Activated CD8-positive, alpha-beta T cell treated with anti-CD3 and anti-CD28 coated beads for 36 hours (primary cell): ENCODE measurements around the gene ZNF692. TPM values are rescaled to one million over a fixed set of nuclear protein-coding genes. Genes with fewer than 3 reads are reported as not detected.

Experiments
- ATAC-seq: fragments of 200-7000 bp; cut with Tn5 transposase; one replicate; pipeline ENCODE4 v1.10.0; 2021; ENCODE audit warnings: mild to moderate bottlenecking, moderate library complexity
- CTCF ChIA-PET: fragments of 350-600 bp; sonication (Branson Sonifier 250); formaldehyde crosslinking; loops from one replicate; lab custom pipeline; 2021; ENCODE audit warnings: antibody characterized with exemption; lab: Charles Lee
- POLR2A ChIA-PET: fragments of 350-600 bp; sonication (Branson Sonifier 250); formaldehyde crosslinking; loops from one replicate; lab custom pipeline; 2021; ENCODE audit warnings: antibody characterized with exemption; lab: Charles Lee
- DNase-seq: peaks from one replicate; pipeline ENCODE4 v3.0.0-alpha.2; 2020
- H3K27ac Mint-ChIP-seq: one replicate; pipeline ENCODE4 v1.8.0; 2021; ENCODE audit warnings: mild to moderate bottlenecking, mixed read lengths
- H3K27me3 Mint-ChIP-seq: one replicate; pipeline ENCODE4 v1.8.0; 2021; ENCODE audit warnings: mixed read lengths
- H3K36me3 Mint-ChIP-seq: one replicate; pipeline ENCODE4 v1.8.0; 2021; ENCODE audit warnings: low read depth, mixed read lengths
- H3K4me1 Mint-ChIP-seq: one replicate; pipeline ENCODE4 v1.8.0; 2021; ENCODE audit warnings: low read depth, mixed read lengths
- H3K4me3 Mint-ChIP-seq: one replicate; pipeline ENCODE4 v1.8.0; 2021; ENCODE audit warnings: mild to moderate bottlenecking, moderate library complexity, mixed read lengths
- H3K9me3 Mint-ChIP-seq: one replicate; pipeline ENCODE4 v1.8.0; 2021; ENCODE audit warnings: mixed read lengths
- CTCF ChIP-seq: fragments of 200-600 bp; IDR thresholded peaks from one replicate; pipeline ENCODE4 v1.8.0; 2022; ENCODE audit warnings: antibody characterized with exemption, mild to moderate bottlenecking
- intact Hi-C: fragments of 100-400 bp; cut with micrococcal nuclease; formaldehyde crosslinking; loops from one replicate; pipeline ENCODE4 v1.10.0; 2022
- total RNA-seq, 2 experiments: library from RNA; stranded (reverse); gene quantifications; one replicate each; pipeline ENCODE4 v1.2.3, GENCODE V29; 2021

The ZNF692 gene
- total RNA-seq, 2 experiments from 2014 or later: 80.8 to 85.6 TPM

GRCh38 chr1:248855580-248855979 lies 3.3 kb downstream of the ZNF692 start:
- no peak for TF ChIP-seq CTCF
- no peak overlapping the region for H3K27ac Mint-ChIP-seq
- ATAC-seq: no peak
- H3K4me1 Mint-ChIP-seq: peaks cover 20% of the 10 kb centered on the region
- DNase-seq: no peak
- ChIA-PET CTCF (interaction anchor here (4.9 kb wide), 1 partner anchor 14 kb away, joined by 23 read pairs; no protein-coding TSS in a partner anchor), POLR2A (no interaction called here)
- no peaks in the 10 kb centered on the region for H3K9me3 Mint-ChIP-seq
- no peaks in the 10 kb centered on the region for H3K27me3 Mint-ChIP-seq
- no peak overlapping the region for H3K4me3 Mint-ChIP-seq
- peaks cover 27% of the 10 kb centered on the region for H3K36me3 Mint-ChIP-seq
- intact Hi-C loops: no loop called here

- CTCF ChIA-PET: interaction anchor here (0.9 to 4.9 kb wide), 2 partner anchors 12 to 28 kb away, joined by 3 to 23 read pairs; partner anchors contain the start of gene SH3BP5L
- H3K27ac Mint-ChIP-seq: no peak overlapping the region
These were observed 5.1 kb downstream of the ZNF692 start for GRCh38 chr1:248853663-248854375.

GRCh38 chr1:248852481-248853405 lies 6.1 kb downstream of the ZNF692 start:
- Mint-ChIP-seq H3K27me3 (no peaks in the 10 kb centered on the region), H3K4me1 (peaks cover 7% of the 10 kb centered on the region), H3K4me3 (no peak overlapping the region), H3K27ac (no peak overlapping the region), H3K9me3 (no peaks in the 10 kb centered on the region), H3K36me3 (peaks cover 41% of the 10 kb centered on the region)
- DNase-seq (no peak), ATAC-seq (no peak)
- TF ChIP-seq CTCF: no peak
- intact Hi-C loops: no loop called here
- ChIA-PET POLR2A (interaction anchor here (1.2 to 1.3 kb wide), 2 partner anchors 11 to 13 kb away, joined by 6 to 9 read pairs; no protein-coding TSS in a partner anchor), CTCF (interaction anchor here (4.9 kb wide), 1 partner anchor 11 kb away, joined by 23 read pairs; no protein-coding TSS in a partner anchor)

More at GRCh38 chr1:248853663-248854375, 5.1 kb downstream of the ZNF692 start:
- DNase-seq (peak; percentile 69), ATAC-seq (peak; percentile 61)
- H3K36me3 Mint-ChIP-seq: peaks cover 34% of the 10 kb centered on the region
- H3K4me3 Mint-ChIP-seq: peak overlapping the region; percentile 20
- intact Hi-C loops: no loop called here
- POLR2A ChIA-PET: interaction anchor here (1.0 to 1.5 kb wide), 4 partner anchors 10 to 31 kb away, joined by 3 to 11 read pairs (median 4); no protein-coding TSS in a partner anchor
- TF ChIP-seq CTCF: no peak
- H3K27me3 Mint-ChIP-seq: no peaks in the 10 kb centered on the region
- H3K9me3 Mint-ChIP-seq: no peaks in the 10 kb centered on the region
- H3K4me1 Mint-ChIP-seq: peaks cover 7% of the 10 kb centered on the region

- Mint-ChIP-seq H3K4me3 (no peak overlapping the region), H3K9me3 (no peaks in the 10 kb centered on the region), H3K36me3 (peaks cover 41% of the 10 kb centered on the region), H3K27me3 (no peaks in the 10 kb centered on the region), H3K27ac (no peak overlapping the region), H3K4me1 (no peaks in the 10 kb centered on the region)
- ATAC-seq (peak; percentile 11), DNase-seq (no peak)
- POLR2A ChIA-PET: interaction anchor here (1.2 to 1.3 kb wide), 3 partner anchors 9 to 14 kb away, joined by 3 to 6 read pairs (median 6); no protein-coding TSS in a partner anchor
- TF ChIP-seq CTCF: no peak
- intact Hi-C loops: no loop called here
- CTCF ChIA-PET: no interaction called here
These were observed 7.5 kb downstream of the ZNF692 start for GRCh38 chr1:248851390-248851789.
